ENCODE data around the gene APBA2. TPM values are rescaled to one million over a fixed set of nuclear protein-coding genes. Genes with fewer than 3 reads are reported as not detected.
A peak's percentile ranks its signal among the peaks of the same experiment; 100 is the strongest.

The APBA2 gene
- polyA plus RNA-seq, 1 donor (not counting 4 experiments of a cell fraction or from before 2014, with no cell fraction given), result 5.5 TPM

- Histone ChIP-seq H3K27me3 (ENCODE audit: control insufficient read depth, extremely low read depth, insufficient read depth, low read length) (no peaks in the 10 kb centered on the region), H3K4me3 (ENCODE audit: control insufficient read depth in 2 of 3, extremely low read depth in 1 of 3, insufficient read depth in 2 of 3, low read depth in 1 of 3, low read length in 3 of 3) (no peak overlapping the region), H4K20me1 (ENCODE audit: control insufficient read depth, extremely low read depth, insufficient read depth, low read length) (no peaks in the 10 kb centered on the region), H2AFZ (ENCODE audit: control insufficient read depth, low read length) (no peak overlapping the region), H3K79me2 (ENCODE audit: control insufficient read depth, insufficient read depth, low read length) (no peaks in the 10 kb centered on the region), H3K9me1 (ENCODE audit: control insufficient read depth, extremely low read depth, insufficient read depth, low read length) (no peaks in the 10 kb centered on the region), H3K4me1 (ENCODE audit: control insufficient read depth, extremely low read depth, insufficient read depth, low read length) (no peaks in the 10 kb centered on the region), H3K36me3 (ENCODE audit: control insufficient read depth in 2 of 2, extremely low read depth in 1 of 2, insufficient read depth in 2 of 2, low read length in 2 of 2) (no peaks in the 10 kb centered on the region), H3K9me3 (ENCODE audit: control insufficient read depth, low read depth, low read length) (no peaks in the 10 kb centered on the region), H3K9ac (ENCODE audit: control insufficient read depth, extremely low read depth, insufficient read depth, low read length) (no peak overlapping the region), H3K27ac (ENCODE audit: control insufficient read depth, insufficient read depth, low read length) (no peak overlapping the region), H3K4me2 (ENCODE audit: control insufficient read depth, extremely low read depth, insufficient read depth, low read depth, low read length) (no peak overlapping the region)
- DNase-seq (ENCODE audit: low read depth, low spot score), result no peak
- FAIRE-seq, result no peak
- TF ChIP-seq CTCF (optimal IDR thresholded peaks at IDR 0.05 in 1 of 3, IDR thresholded peaks at IDR 0.05 in 1 of 3, conservative IDR thresholded peaks at IDR 0.05 in 1 of 3; ENCODE audit: extremely low read depth in 1 of 3, insufficient read depth in 2 of 3, low read length in 3 of 3) (no peak), EZH2 (IDR thresholded peaks at IDR 0.05; ENCODE audit: low read length) (no peak)
- dilution Hi-C loops (cut with MboI; ENCODE audit: extremely low pct_ligation_motif_present, low sequenced_read_pairs), result no loop called here
These were observed 217.4 kb downstream of the APBA2 start for GRCh38 chr15:29102911-29103823.

- no peaks in the 10 kb centered on the region for H3K9me1 ChIP-seq (ENCODE audit: control insufficient read depth, extremely low read depth, insufficient read depth, low read length)
- H3K4me1 ChIP-seq (ENCODE audit: control insufficient read depth, extremely low read depth, insufficient read depth, low read length), result no peaks in the 10 kb centered on the region
- dilution Hi-C loops (cut with MboI; ENCODE audit: extremely low pct_ligation_motif_present, low sequenced_read_pairs), result no loop called here
- no peaks in the 10 kb centered on the region for H3K27me3 ChIP-seq (ENCODE audit: control insufficient read depth, extremely low read depth, insufficient read depth, low read length)
- no peak overlapping the region for H3K9ac ChIP-seq (ENCODE audit: control insufficient read depth, extremely low read depth, insufficient read depth, low read length)
- H2AFZ ChIP-seq (ENCODE audit: control insufficient read depth, low read length), result no peak overlapping the region
- no peaks in the 10 kb centered on the region for H3K79me2 ChIP-seq (ENCODE audit: control insufficient read depth, insufficient read depth, low read length)
- no peak overlapping the region for H3K4me3 ChIP-seq (ENCODE audit: control insufficient read depth in 2 of 3, extremely low read depth in 1 of 3, insufficient read depth in 2 of 3, low read depth in 1 of 3, low read length in 3 of 3)
- no peaks in the 10 kb centered on the region for H4K20me1 ChIP-seq (ENCODE audit: control insufficient read depth, extremely low read depth, insufficient read depth, low read length)
- FAIRE-seq (no peak), DNase-seq (ENCODE audit: low read depth, low spot score) (no peak)
- no peak overlapping the region for H3K4me2 ChIP-seq (ENCODE audit: control insufficient read depth, extremely low read depth, insufficient read depth, low read depth, low read length)
- TF ChIP-seq CTCF (optimal IDR thresholded peaks at IDR 0.05 in 1 of 3, IDR thresholded peaks at IDR 0.05 in 1 of 3, conservative IDR thresholded peaks at IDR 0.05 in 1 of 3; ENCODE audit: extremely low read depth in 1 of 3, insufficient read depth in 2 of 3, low read length in 3 of 3) (peak in 2 of 3 experiments; percentile 75 to 81), EZH2 (IDR thresholded peaks at IDR 0.05; ENCODE audit: low read length) (no peak)
- H3K27ac ChIP-seq (ENCODE audit: control insufficient read depth, insufficient read depth, low read length), result no peak overlapping the region
- H3K36me3 ChIP-seq (ENCODE audit: control insufficient read depth in 2 of 2, extremely low read depth in 1 of 2, insufficient read depth in 2 of 2, low read length in 2 of 2), result no peaks in the 10 kb centered on the region
- no peaks in the 10 kb centered on the region for H3K9me3 ChIP-seq (ENCODE audit: control insufficient read depth, low read depth, low read length)
These were observed 218.2 kb downstream of the APBA2 start for GRCh38 chr15:29103824-29104565.
